Measurements from ENCODE around the gene NDFIP1.

DNA sequence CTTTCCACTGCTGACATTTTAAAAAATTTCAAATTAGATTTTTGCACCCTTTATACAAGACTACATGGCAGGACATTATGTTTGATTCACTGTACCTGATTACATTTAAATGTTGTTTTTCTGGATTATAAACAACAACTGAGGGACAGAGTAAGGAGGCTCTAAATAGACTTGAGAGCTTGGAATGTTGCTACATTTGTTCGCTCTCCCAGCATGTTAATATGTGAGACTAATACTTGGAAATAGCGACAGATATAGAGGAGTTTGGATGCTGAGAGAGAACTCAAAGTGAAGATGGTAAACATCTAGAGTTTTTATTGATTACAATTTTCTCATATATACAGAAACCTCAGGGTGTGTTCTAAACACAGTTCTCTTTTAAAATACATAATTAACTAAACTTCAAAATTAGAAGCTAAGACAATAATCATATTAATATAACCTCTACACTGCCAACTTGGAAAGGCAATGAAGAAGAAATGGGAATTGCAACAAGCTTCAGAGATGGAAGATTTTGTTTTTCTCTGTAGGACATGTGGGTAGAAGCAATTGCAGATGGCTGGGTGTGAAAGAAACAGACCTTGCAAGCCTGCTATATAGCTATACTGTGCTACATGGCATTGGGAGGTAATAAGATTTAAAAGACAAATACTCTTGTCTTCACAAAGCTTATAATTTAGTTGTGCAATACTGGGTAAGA lies 1.4 kb upstream of the NDFIP1 start:
- TF ChIP-seq POLR2A (IDR thresholded peaks at IDR 0.05; ENCODE audit: low read length) (no peak), GATA1 (IDR thresholded peaks at IDR 0.05; ENCODE audit: low read depth, low read length) (no peak)
